Non-pigmented ciliary epithelial cell (primary cell): ENCODE measurements around the gene DPF3.

Experiments
- DNase-seq: peaks from one replicate; pipeline ENCODE4 v3.0.0-alpha.2; 2010; ENCODE audit warnings: low read depth

DPF3 gene

DNA sequence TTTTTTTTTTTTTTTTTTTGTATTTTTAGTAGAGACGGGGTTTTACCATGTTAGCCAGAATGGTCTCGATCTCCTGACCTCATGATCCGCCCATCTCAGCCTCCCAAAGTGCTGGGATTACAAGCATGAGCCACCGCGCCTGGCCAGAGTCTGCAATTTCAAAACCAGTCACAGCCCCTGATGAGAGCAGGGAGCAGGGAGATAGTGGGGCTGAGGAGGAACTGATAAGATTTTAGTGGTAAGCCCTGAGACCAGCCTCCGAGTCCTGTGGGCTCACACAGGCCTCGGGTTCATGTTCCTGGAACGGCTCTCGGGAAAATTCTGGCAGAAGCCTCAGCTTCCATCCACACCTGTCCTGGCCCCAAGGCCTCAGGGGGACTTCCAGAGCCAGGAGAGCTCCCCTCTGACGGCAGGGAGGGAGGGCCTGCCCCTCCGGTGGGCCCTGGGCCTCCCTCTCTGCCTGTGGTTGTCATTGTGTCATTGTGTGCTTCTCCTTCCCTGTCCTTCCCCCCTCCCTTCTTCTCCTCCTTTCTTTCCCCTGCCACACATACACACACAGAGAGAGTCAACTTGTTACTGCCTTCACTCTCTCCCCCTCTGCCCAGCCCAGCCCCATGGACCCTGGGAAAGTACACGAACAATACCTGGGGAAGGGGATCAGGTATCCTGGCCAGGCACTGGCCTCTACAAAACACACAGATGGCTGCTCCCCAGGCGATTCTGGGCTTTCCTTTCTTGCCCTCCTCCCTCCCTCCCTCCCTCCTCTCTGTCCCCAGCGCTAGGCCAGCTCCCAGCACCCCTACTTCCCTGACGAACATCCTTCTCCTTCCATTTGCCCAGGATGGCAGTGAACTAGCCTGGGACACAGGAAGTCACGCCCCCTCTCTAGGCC lies 294.1 kb downstream of the DPF3 start:
- DNase-seq: no peak

DNA sequence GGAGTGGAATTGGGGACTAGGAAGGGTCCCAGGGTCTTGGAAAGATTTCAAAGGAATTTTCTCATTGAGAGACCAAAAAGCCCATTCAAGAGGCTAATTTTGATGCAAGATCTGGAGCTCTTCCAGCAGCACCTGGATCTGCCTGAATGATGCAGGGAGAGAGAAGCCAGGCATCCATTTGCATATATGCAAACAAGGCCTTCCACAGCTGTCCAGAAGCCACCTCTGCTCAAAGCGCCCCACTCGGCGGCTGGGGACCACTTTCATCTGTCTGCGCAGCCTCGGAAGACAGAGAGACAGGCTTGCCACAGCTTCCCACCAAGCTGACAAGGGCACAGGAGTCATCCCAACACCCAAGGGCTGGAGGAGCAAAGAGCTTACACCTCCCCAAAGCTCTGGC lies 295.6 kb downstream of the DPF3 start:
- no peak for DNase-seq

DNA sequence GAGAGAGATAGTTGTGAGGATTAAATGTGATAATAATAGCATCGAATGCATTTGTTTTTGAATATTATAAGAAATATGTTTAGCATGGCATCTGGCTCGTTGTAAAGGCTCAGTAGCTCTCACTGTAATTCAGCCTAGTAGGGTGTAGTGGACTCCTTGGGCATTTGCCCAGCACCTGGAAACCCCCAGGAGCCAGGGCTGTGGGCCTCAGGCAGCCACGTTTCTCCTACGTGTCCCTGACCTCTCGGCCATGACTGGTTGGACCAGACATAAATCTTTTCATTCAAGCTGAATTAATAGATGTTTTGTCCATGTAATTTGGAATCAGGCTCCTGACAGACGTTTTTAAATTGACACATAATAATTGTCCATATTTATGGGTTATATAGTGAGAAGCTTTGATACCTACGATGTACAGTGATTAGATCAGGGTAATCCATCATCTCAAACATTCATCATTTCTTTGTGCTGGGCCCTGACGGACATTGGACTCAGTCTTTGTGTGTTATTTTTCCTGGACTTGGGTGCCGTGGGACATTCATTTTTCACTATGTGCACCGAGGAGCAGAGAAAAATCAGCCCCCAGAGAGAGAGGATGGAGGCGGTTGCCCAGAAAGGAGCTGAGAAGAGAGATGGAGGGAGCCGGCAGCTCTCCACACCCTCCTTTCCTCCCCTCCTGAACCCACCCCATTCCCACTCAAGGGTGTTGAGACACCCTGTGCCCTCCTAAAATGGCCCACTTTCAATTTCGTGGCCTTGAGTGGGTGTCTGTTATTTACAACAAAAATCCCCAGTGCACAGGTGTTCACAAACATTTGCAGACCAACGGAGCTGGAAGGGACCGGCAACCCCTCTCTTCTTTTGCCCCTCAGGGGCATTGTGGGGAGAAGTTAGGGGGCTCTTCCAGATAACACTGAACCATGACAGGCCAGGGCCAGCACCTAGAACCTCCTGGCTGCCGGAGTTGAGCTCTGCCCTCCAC lies 296.4 kb downstream of the DPF3 start:
- no peak for DNase-seq

DNA sequence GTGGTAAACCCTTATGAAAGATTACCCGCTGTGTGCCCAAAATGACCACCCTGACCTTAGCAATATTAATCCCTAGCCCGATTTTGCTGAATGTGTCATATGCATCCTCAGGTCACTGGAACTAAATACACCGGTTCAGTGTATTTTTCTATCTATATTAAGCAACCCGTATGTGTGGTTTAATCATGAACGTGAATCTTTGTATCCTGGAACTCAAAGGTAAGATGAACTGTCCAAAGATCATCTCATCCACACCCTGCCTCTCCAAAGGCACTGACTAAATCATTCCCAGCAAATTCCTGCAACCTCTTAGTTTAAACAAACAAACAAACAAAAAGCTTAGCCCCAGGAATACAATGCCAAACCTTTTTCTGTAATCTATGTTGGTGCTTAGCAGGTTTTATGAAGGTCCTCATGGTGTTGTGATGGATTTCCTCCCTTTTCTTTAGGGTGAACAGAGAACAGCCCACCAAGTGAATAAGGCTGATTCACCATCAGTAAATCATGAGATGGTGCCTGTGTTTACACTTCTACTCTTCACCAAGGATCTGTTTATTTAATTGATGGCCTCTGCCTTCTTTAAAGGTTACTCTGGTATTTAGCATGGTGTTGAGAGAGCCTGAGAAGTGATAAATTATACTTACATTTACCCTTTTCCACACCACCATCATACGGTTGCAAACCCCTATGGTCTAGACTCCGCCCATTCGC lies 298.6 kb downstream of the DPF3 start:
- DNase-seq: no peak

DNA sequence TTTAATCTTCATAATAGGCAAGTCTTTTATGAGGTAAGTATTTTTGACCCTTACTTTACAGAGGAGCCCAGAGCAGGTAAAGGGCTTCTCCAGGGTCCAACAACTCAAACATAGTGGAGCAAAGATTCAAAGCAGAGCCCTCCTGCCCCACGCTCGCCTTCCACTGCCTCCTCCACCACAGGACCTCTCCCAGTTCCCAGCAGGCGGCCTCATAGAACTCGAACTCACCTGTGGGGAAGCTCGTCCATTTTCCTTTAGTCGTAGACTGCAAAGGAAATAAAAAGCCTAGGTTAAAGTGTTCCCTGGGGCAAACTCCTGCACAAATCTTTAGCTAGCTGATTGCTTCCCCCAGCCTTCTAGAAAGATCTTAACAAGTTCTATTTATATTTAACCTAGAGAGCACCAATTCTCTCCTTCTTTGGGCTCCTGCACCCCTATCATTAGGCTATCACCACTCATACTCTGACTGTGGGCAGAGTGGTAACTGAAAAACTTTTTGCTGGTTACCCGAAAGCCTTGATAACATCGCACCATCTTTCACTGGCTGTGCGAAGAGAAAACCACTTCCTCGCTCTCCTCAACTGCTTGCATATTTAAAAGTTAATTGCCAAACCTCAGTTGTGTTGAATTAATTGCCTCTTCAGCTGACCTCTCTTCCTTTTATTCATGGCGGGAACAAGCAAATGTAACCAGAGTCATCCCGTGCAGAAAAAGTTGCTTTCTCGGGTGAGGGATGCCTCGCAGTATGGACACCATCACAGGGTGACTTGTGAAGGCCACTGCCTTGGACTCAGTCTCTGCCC lies 299.6 kb downstream of the DPF3 start:
- DNase-seq: no peak

DNA sequence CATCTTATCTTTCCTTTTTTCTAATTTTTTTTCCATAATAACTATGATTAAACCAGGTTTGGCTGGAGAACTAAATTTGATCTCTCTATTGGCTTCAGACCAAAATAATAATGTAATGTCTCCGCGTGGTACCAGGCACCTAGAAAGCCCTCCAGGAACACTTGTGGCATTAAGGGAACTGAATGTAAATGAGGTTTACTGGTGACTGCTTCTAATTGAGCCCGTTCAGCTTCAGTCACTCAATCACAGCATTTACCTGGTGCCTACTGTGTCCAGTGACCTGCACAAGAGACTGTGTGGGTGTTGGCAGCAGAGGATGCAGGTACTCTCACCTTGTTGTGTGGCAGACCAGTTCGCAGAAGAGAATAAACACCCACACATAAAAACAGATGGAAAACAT lies 302.5 kb downstream of the DPF3 start:
- no peak for DNase-seq

DNA sequence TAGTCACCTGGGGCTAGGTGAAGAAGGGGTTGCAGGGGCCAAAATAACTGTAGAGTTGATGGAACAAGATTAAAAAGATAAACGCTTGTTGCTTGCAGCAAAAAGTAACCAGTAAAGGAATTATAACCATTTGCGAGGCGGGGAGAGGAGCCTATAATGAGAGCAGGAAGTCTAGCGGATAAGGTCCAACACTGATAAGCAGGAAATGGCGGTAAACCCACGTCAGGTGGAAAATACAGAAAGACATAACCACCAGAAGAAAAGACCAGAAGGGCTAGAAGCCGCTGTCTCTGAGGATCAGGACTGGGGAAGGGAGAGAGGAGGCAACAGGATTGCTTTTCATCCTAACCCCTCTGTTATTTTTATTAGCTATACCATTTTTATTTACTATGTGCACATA lies 303.3 kb downstream of the DPF3 start:
- no peak for DNase-seq

DNA sequence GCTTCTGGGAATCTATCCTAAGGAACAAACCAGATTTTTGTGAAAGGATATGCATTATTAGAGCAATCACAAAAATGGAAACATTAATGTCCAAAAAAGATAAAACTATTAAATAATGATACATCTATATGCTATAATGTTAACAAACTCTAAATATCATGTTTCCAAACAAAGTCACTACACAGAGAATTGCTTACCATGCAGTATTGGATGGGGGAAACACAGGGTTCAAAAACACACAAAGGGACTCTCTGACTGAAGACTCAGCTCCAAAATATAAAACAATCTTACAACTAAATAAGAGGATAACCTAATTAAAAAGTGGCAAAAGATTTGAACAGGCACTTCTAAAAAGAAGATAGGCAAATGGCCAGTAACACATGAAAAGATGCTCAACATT lies 304.2 kb downstream of the DPF3 start:
- no peak for DNase-seq

DNA sequence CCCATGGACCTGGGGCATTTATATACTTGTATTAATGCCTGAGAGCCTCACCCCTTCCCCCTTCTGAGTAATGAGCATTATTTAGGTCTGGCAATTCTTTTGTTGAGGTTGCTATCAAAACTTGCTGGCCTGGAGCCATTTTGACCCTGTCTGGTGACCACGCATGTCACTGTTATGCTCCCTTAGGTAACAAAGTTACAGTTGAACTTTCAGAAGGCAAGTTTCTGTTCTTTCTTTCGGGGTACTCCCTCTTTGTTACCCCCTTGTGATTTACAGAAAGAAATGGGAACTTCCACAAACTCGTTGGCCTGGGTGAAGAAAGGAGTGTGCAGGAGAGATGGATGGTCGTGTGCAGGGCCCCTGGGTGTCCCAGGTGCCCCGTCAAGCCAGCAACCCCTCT lies 305.4 kb downstream of the DPF3 start:
- no peak for DNase-seq

DNA sequence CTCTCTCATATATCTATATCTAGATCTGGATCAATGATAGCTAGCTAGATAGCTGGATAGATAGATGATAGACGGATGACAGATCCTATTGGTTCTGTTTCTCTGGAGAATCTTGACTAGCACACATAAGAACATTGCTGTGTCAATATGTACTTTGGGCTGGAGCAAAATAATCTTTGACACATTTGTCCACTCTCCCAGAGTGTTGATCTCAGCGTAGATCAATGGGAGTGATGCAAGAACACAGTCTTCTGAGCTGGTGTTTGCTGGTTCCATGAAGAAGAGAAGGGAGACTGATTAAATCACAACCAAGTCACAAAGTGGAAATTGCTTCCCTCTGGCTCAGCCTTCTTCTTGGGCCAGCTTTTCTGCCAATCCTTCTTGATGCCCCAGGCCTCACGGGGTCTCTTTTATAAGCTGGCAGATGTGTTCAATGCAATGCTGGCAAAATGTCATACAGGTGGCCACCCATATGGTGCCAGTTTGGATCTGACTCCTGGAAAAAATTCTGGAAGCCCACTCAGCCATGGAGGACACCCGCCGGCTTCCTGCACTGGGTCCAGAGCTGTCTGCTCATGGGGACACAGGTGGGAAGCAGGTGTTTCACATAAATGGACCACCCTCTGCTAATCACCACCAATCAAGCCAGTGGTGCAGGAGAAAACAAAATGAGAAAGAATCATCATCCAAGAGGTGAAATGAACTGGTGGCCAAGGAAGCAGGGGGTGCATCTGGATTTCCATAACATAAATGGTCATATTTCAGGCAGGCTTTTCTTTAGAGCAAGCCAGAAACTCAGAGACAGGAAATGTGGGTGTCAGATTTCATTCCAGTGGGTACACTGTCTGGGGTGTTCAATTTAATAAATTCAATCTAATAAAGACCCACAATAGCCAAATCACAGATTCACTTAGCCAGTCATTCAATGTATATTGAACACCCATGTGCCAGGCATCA lies 310.3 kb downstream of the DPF3 start:
- DNase-seq: no peak

DNA sequence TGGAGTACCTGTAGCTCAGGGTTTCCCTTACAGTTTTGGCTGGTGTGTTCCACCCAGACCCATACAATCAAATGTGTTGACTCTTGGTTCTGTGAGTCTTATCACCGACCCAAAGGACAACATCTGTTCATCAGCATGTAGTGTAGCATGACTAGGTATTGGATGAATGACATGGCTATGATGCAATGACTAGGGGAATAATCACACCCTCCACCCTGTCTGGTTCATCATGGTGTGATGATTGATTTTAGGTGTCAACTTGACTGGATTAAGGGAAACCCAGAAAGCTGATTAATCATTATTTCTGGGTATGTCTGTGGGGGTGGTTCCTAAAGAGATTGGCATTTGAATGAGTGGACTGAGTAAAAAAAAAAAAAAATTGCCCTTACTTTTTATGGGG lies 311.3 kb downstream of the DPF3 start:
- DNase-seq: no peak

DNA sequence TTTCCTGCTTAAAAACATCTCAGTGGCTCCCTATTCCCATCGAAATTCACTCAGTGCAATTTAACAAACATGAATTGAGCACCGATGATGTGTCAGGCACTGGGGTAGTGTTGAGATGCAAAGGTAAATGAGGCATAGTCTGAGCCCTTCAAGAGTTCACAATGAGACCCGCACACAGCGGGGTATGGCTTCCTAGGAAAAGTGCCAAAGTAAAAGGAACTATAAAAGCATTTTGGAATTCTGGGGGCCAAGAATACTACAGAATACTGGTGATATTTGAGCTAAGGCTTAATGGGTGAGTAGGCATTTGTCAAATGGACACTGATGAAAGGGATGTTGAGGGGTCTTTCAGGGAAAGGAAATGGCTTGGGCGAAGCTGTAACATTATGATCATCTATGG lies 315.4 kb downstream of the DPF3 start:
- no peak for DNase-seq

DNA sequence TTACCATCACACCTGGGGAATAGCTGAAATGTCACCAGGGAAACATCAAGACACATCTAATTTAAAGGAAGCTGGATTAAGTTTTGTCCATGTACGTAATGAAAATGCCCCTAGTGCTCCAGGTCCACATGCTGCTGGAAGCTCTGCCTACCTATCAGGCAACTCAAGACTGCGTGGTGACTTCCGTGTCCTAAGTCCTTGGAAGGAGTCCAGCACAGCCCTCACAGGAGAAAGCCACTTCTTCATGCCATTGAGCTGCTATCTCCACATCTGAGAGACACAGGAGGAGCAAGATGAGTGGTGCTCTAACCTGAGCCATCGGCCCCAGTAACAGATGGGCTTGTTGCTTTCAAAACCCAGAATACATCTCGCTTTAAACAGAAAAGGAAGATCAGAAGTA lies 316.4 kb downstream of the DPF3 start:
- DNase-seq: no peak

DNA sequence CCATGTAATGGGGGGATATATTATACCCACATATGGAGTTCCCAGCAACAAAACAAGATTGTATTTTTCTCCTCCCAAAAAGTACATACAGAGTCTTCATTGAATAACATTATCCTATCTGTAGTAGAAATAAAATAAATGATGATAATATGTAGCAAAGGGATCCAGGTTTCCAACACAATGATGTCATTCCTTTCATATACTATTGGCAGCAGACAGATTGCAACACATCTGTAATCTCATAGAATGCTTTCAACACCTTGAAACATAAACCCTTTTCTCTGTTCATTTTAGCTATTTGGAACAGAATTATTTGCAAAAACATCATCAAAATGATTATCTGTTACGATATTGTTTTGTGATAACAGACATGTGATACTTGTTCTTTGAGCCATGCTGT lies 317.6 kb downstream of the DPF3 start:
- DNase-seq: no peak

DNA sequence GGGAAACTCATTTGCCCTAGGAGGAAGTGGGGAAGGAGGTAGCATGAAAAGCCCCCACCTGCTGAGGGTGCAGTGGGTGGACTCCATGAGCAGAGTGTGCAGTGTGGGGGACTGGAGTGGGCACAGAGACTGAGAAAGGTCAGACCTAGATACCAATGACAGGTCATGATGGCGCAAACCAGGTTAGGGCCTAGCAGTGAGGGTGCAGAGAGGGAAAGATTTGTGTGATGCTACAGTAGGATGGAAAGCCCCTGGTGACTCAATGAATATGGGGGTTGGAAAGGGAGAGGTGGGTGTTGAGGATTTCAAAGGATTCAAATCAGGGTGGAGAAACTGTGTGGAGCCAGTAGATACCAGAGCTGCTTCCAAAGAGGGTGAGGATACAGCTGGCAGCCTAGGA lies 319.2 kb downstream of the DPF3 start:
- DNase-seq: no peak

DNA sequence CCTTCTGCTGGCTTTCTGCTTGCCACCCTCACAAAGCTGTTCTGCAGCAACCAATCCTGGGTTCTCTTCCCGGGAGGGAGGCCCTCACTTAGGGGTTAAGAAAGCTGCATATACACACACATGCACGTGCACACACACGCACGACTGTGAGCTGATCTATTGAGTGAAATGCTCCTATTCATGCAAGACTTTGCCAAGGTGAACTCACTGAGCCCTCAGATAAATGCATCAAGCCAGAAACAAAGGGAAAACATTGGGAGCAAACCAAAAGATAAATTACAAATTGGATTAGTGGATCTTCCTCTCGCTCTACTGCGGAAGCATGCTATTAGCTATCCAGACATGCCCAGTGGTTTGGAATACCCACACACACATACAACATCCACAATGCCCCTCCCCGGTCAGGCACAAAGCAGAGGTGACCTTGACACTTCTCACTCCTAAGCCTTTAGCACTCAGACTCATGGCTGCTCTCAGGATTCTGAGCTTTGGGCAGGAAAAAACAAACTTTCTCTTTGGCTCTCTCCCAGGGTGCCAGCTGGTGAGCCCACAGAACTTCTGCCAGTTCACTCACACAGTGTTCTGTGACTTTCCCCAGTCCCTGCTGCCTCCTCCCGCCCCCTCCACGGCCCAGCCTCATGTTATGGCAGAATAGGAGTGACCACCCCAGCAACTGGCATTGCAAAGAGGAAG lies 320.0 kb downstream of the DPF3 start:
- no peak for DNase-seq
